ENCODE results near the gene DLGAP4.

DLGAP4 gene

DNA sequence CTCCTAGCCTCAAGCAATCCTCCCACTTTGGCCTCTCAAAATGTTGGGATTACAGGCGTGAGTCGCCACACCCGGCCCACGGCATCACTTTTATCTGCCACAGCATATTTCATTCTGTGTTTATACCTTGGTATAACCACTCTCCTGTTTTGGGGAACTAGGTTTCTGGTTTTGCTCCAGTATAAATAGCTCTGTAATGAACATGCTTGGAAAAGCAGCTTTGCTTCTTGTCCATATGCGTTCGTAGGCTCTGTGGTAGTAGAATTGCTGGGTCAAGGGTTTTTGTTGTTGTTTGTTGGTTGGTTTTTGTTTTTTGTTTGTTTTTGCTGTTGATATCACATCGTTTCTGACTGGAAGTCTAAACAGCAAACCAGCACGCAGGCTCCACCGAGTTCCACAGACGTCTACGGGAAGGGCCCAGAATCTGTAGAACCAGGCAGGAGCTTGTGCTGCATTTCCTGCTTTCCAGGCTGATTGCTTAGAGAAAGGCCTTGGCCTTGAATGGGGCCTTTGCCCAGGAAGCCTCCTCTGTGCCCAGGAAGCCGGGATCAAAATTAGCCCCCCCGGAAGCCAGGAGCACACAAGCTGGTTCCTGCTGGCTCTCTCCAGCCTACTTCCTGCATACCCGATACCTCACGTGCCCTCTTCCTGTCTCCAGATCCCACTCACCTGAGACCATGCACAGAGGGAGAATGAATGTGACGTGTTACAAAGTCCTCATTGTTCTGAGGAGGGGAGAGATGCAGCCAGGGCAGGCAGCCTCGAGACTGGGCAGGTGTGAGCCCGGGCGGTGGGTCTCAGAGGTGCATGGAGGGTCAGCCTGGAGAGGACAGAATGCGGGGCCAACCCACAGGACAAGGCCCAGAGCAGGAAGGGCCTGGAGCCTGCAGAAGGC is 35.1 kb upstream of the DLGAP4 start:
- TF ChIP-seq, protein P1, sequence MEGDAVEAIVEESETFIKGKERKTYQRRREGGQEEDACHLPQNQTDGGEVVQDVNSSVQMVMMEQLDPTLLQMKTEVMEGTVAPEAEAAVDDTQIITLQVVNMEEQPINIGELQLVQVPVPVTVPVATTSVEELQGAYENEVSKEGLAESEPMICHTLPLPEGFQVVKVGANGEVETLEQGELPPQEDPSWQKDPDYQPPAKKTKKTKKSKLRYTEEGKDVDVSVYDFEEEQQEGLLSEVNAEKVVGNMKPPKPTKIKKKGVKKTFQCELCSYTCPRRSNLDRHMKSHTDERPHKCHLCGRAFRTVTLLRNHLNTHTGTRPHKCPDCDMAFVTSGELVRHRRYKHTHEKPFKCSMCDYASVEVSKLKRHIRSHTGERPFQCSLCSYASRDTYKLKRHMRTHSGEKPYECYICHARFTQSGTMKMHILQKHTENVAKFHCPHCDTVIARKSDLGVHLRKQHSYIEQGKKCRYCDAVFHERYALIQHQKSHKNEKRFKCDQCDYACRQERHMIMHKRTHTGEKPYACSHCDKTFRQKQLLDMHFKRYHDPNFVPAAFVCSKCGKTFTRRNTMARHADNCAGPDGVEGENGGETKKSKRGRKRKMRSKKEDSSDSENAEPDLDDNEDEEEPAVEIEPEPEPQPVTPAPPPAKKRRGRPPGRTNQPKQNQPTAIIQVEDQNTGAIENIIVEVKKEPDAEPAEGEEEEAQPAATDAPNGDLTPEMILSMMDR (IDR thresholded peaks at IDR 0.05; ENCODE audit: insufficient read depth, low read length, poor library complexity, severe bottlenecking) = no peak
- Histone ChIP-seq H3K36me3 (ENCODE audit: control insufficient read depth, insufficient read depth, low read length) (no peaks in the 10 kb centered on the region), H3K27me3 (replicated peaks; ENCODE audit: control insufficient read depth, insufficient read depth, low read length) (peaks cover 1% of the 10 kb centered on the region), H3K4me3 (replicated peaks; ENCODE audit: low read depth, low read length) (no peak overlapping the region)
- no peak for DNase-seq (ENCODE audit: extremely low read depth, insufficient read length)

GRCh38 chr20:36271639-36272546 is 34.2 kb upstream of the DLGAP4 start:
- Histone ChIP-seq H3K36me3 (ENCODE audit: control insufficient read depth, insufficient read depth, low read length) (no peaks in the 10 kb centered on the region), H3K4me3 (replicated peaks; ENCODE audit: low read depth, low read length) (no peak overlapping the region), H3K27me3 (replicated peaks; ENCODE audit: control insufficient read depth, insufficient read depth, low read length) (peaks cover 1% of the 10 kb centered on the region; the same call in 1 of the 2 replicates)
- TF ChIP-seq, protein P1 (IDR thresholded peaks at IDR 0.05; ENCODE audit: insufficient read depth, low read length, poor library complexity, severe bottlenecking) = no peak
- no peak for DNase-seq (ENCODE audit: extremely low read depth, insufficient read length)

GRCh38 chr20:36272547-36273220 is 33.5 kb upstream of the DLGAP4 start:
- no peak for DNase-seq (ENCODE audit: extremely low read depth, insufficient read length)
- H3K36me3 ChIP-seq (ENCODE audit: control insufficient read depth, insufficient read depth, low read length) = no peaks in the 10 kb centered on the region
- TF ChIP-seq, protein P1 (IDR thresholded peaks at IDR 0.05; ENCODE audit: insufficient read depth, low read length, poor library complexity, severe bottlenecking) = no peak
- peaks cover 1% of the 10 kb centered on the region; the same call in 1 of the 2 replicates for H3K27me3 ChIP-seq (replicated peaks; ENCODE audit: control insufficient read depth, insufficient read depth, low read length)
- no peak overlapping the region for H3K4me3 ChIP-seq (replicated peaks; ENCODE audit: low read depth, low read length)

GRCh38 chr20:36273414-36274180 is 32.5 kb upstream of the DLGAP4 start:
- no peaks in the 10 kb centered on the region for H3K36me3 ChIP-seq (ENCODE audit: control insufficient read depth, insufficient read depth, low read length)
- TF ChIP-seq, protein P1 (IDR thresholded peaks at IDR 0.05; ENCODE audit: insufficient read depth, low read length, poor library complexity, severe bottlenecking) = peak; percentile 43
- DNase-seq (ENCODE audit: extremely low read depth, insufficient read length) = no peak
- peaks cover 1% of the 10 kb centered on the region; the same call in 1 of the 2 replicates for H3K27me3 ChIP-seq (replicated peaks; ENCODE audit: control insufficient read depth, insufficient read depth, low read length)
- no peak overlapping the region for H3K4me3 ChIP-seq (replicated peaks; ENCODE audit: low read depth, low read length)
